HG03558 (cell line): Measurements from ENCODE around the gene CHDH.

ENCODE experiments used
- ATAC-seq: cut with Tn5 transposase; IDR thresholded peaks from one replicate; pipeline ENCODE4 v1.9.1; 2021; ENCODE audit warnings: moderate number of reproducible peaks; ENCODE audit not compliant: unreplicated experiment; ENCODE audit errors: extremely low read depth

The CHDH gene

GRCh38 chr3:53829605-53830004, 16.6 kb downstream of the CHDH start:
- no peak for ATAC-seq

GRCh38 chr3:53828581-53828980, 17.6 kb downstream of the CHDH start:
- no peak for ATAC-seq

GRCh38 chr3:53826048-53826447, 20.2 kb downstream of the CHDH start:
- ATAC-seq = no peak

- ATAC-seq = no peak
Observed at GRCh38 chr3:53824795-53825194, 21.4 kb downstream of the CHDH start.

GRCh38 chr3:53823956-53824657, 22.1 kb downstream of the CHDH start:
- ATAC-seq = no peak

- ATAC-seq = no peak
Observed at GRCh38 chr3:53823026-53823955, 22.9 kb downstream of the CHDH start.

GRCh38 chr3:53822331-53822741, 23.9 kb downstream of the CHDH start:
- no peak for ATAC-seq

GRCh38 chr3:53821631-53822121, 24.5 kb downstream of the CHDH start:
- no peak for ATAC-seq

- ATAC-seq = no peak
Observed at GRCh38 chr3:53820756-53821580, 25.3 kb downstream of the CHDH start.

- ATAC-seq = no peak
Observed at GRCh38 chr3:53820084-53820483, 26.1 kb downstream of the CHDH start.

GRCh38 chr3:53819163-53819868, 26.9 kb downstream of the CHDH start:
- no peak for ATAC-seq

- no peak for ATAC-seq
Observed at GRCh38 chr3:53818221-53819162, 27.7 kb downstream of the CHDH start.

GRCh38 chr3:53817809-53818208, 28.4 kb downstream of the CHDH start:
- no peak for ATAC-seq

- no peak for ATAC-seq
Observed at GRCh38 chr3:53817211-53817610, 29.0 kb downstream of the CHDH start.

GRCh38 chr3:53816425-53816824, 29.8 kb downstream of the CHDH start:
- no peak for ATAC-seq

- no peak for ATAC-seq
Observed at GRCh38 chr3:53815651-53816050, 30.6 kb downstream of the CHDH start.

- no peak for ATAC-seq
Observed at GRCh38 chr3:53815067-53815466, 31.2 kb downstream of the CHDH start.

GRCh38 chr3:53813876-53814275, 32.3 kb downstream of the CHDH start:
- ATAC-seq = no peak

GRCh38 chr3:53813229-53813628, 33.0 kb downstream of the CHDH start:
- no peak for ATAC-seq
